Esophagus squamous epithelium (tissue), 5 donors: Measurements from ENCODE around the gene PSMC4. TPM values are rescaled to one million over a fixed set of nuclear protein-coding genes. Genes with fewer than 3 reads are reported as not detected.

Experiments used
- DNase-seq: peaks from one replicate; lab custom pipeline; 2025; lab: John Stamatoyannopoulos, UW
- H3K27ac ChIP-seq, 4 donors: fragments of 200-600 bp; sonication (generic); one replicate each; pipeline ENCODE4 v1.5.1; 2016 to 2019; ENCODE audit warnings: mild to moderate bottlenecking in 1 of 4
- H3K27me3 ChIP-seq, 4 donors: fragments of 200-600 bp; sonication (generic); 1 replicate in 3 of 4; 2 replicates in 1 of 4; pipeline versions ENCODE4 v1.5.1 to v1.6.0; 2017 to 2021; ENCODE audit warnings: antibody characterized with exemption in 1 of 4
- H3K36me3 ChIP-seq, 3 donors: fragments of 200-600 bp; sonication (generic); one replicate each; pipeline ENCODE4 v1.5.1; 2016 to 2019
- H3K4me1 ChIP-seq, 3 donors: fragments of 200-600 bp; sonication (generic); one replicate each; pipeline ENCODE4 v1.5.1; 2017 to 2019
- H3K4me3 ChIP-seq, 4 donors: fragments of 200-600 bp; sonication (generic); 1 replicate in 3 of 4; 2 replicates in 1 of 4; pipeline ENCODE4 v1.5.1; 2016 to 2019; ENCODE audit warnings: mild to moderate bottlenecking in 2 of 4, moderate library complexity in 1 of 4
- H3K9me3 ChIP-seq, 3 donors: fragments of 200-600 bp; sonication (generic); one replicate each; pipeline ENCODE4 v1.5.1; 2016 to 2019
- CTCF ChIP-seq, 6 experiments: fragments of 450-650 bp in 4 of 6; fragments of 200-600 bp in 2 of 6; sonication (generic) in 2 of 6; IDR thresholded peaks; one replicate each; pipeline ENCODE4 v1.5.1; 2016 to 2019; ENCODE audit warnings: antibody characterized with exemption in 6 of 6, mild to moderate bottlenecking in 4 of 6, moderate library complexity in 4 of 6
- POLR2A ChIP-seq, 4 donors: fragments of 450-650 bp; IDR thresholded peaks; one replicate each; pipeline ENCODE4 v1.6.1; 2017; ENCODE audit warnings: antibody characterized with exemption in 4 of 4, mild to moderate bottlenecking in 4 of 4, moderate library complexity in 3 of 4
- WGBS, 2 donors: methylation state at CpG; one replicate each; pipeline ENCODE4 v1.1.5; 2018; 5-methylcytosine and 5-hydroxymethylcytosine counted together
- intact Hi-C: fragments of 100-400 bp; cut with DNase I; formaldehyde crosslinking; loops from one replicate; pipeline ENCODE4 v1.15.0; 2022
- total RNA-seq, 4 donors: library from RNA; depleted of rRNA; stranded (reverse); fragments of >200 nt; gene quantifications; one replicate each; pipeline ENCODE4 v1.1.0, GENCODE V29; 2016
- donor health status: DM: yes; HTN: yes; CAD: no.

The PSMC4 gene
- total RNA-seq, 4 donors from 2014 or later, result 80.1 to 112 (median 94.8) TPM

- Histone ChIP-seq H3K9me3 (no peaks in the 10 kb centered on the region), H3K27me3 (no peaks in the 10 kb centered on the region), H3K4me3 (no peak overlapping the region), H3K27ac (no peak overlapping the region), H3K4me1 (peaks cover 13 to 19% (median 15%) of the 10 kb centered on the region in 3 donors), H3K36me3 (peaks cover 14 to 75% (median 16%) of the 10 kb centered on the region in 3 donors)
- DNase-seq, result no peak
- 89 to 91% methylated on average over 13 to 16 of the region's 24 CpGs for WGBS, 2 donors
- intact Hi-C loops, result no loop called here
- TF ChIP-seq CTCF (IDR thresholded peaks at IDR 0.05), result no peak
- TF ChIP-seq POLR2A (IDR thresholded peaks at IDR 0.05), result no peak
These were observed 3.6 kb downstream of the PSMC4 start for GRCh38 chr19:39974377-39975155.

- H3K4me1 ChIP-seq, result no peaks in the 10 kb centered on the region
- H3K27ac ChIP-seq, result no peak overlapping the region
- 100% methylated on average over 1 of the region's 1 CpG for WGBS, 2 donors
- peaks cover 0 to 62% (median 19%) of the 10 kb centered on the region in 3 donors for H3K36me3 ChIP-seq
- intact Hi-C loops, result no loop called here
- TF ChIP-seq CTCF (IDR thresholded peaks at IDR 0.05) (no peak), POLR2A (IDR thresholded peaks at IDR 0.05) (no peak)
- no peaks in the 10 kb centered on the region for H3K27me3 ChIP-seq
- H3K9me3 ChIP-seq, result peaks cover 0 to 33% (median 16%) of the 10 kb centered on the region in 3 donors
- no peak for DNase-seq
- H3K4me3 ChIP-seq, result no peak overlapping the region
These were observed 11.9 kb downstream of the PSMC4 start for GRCh38 chr19:39982883-39983282.

GRCh38 chr19:39983695-39984300, 12.8 kb downstream of the PSMC4 start:
- WGBS, 2 donors, result 83 to 94% methylated on average over 5 of the region's 5 CpGs
- intact Hi-C loops, result no loop called here
- no peak for DNase-seq
- no peak overlapping the region for H3K4me3 ChIP-seq
- H3K9me3 ChIP-seq, result peaks cover 0 to 38% (median 16%) of the 10 kb centered on the region in 3 donors
- TF ChIP-seq CTCF (IDR thresholded peaks at IDR 0.05) (no peak), POLR2A (IDR thresholded peaks at IDR 0.05) (no peak)
- H3K4me1 ChIP-seq, result no peaks in the 10 kb centered on the region
- no peak overlapping the region for H3K27ac ChIP-seq
- H3K36me3 ChIP-seq, result peaks cover 0 to 53% (median 19%) of the 10 kb centered on the region in 3 donors
- H3K27me3 ChIP-seq, result no peaks in the 10 kb centered on the region

- Histone ChIP-seq H3K9me3 (peaks cover 0 to 38% (median 16%) of the 10 kb centered on the region in 3 donors), H3K36me3 (peaks cover 0 to 24% (median 0%) of the 10 kb centered on the region in 3 donors), H3K27ac (no peak overlapping the region), H3K27me3 (no peaks in the 10 kb centered on the region), H3K4me1 (no peaks in the 10 kb centered on the region), H3K4me3 (no peak overlapping the region)
- intact Hi-C loops, result no loop called here
- TF ChIP-seq POLR2A (IDR thresholded peaks at IDR 0.05) (no peak), CTCF (IDR thresholded peaks at IDR 0.05) (no peak)
- DNase-seq, result no peak
These were observed 15.7 kb downstream of the PSMC4 start for GRCh38 chr19:39986643-39987042.

GRCh38 chr19:39987167-39987566, 16.2 kb downstream of the PSMC4 start:
- H3K27me3 ChIP-seq, result no peaks in the 10 kb centered on the region
- no peak for DNase-seq
- no peaks in the 10 kb centered on the region for H3K4me1 ChIP-seq
- no peak overlapping the region for H3K27ac ChIP-seq
- H3K4me3 ChIP-seq, result no peak overlapping the region
- peaks cover 0 to 19% (median 0%) of the 10 kb centered on the region in 3 donors for H3K36me3 ChIP-seq
- intact Hi-C loops, result no loop called here
- no peak for TF ChIP-seq CTCF (IDR thresholded peaks at IDR 0.05)
- no peak for TF ChIP-seq POLR2A (IDR thresholded peaks at IDR 0.05)
- peaks cover 0 to 38% (median 16%) of the 10 kb centered on the region in 3 donors for H3K9me3 ChIP-seq
